ENCODE data around the gene KRT15.

- no peak for TF ChIP-seq EZH2 (IDR thresholded peaks at IDR 0.05; ENCODE audit: borderline replicate concordance)
- TF ChIP-seq CTCF (IDR thresholded peaks at IDR 0.05; ENCODE audit: poor library complexity): peak; percentile 27
- no peak for TF ChIP-seq EZH2phosphoT487 (IDR thresholded peaks at IDR 0.05; ENCODE audit: low read depth, severe bottlenecking, unreplicated experiment)
Observed at GRCh38 chr17:41486809-41487530, 31.7 kb downstream of the KRT15 start.
